Glutamatergic neuron (in vitro differentiated cells): Measurements from ENCODE around the gene TMEM80. TPM values are rescaled to one million over a fixed set of nuclear protein-coding genes. Genes with fewer than 3 reads are reported as not detected.
A peak's percentile ranks its signal among the peaks of the same experiment; 100 is the strongest.
"Not testable (repeated sequence)": the region's sequence is repeated elsewhere in the genome, so short reads cannot be mapped to it uniquely, and the experiment has no call there.

Experiments used
- DNase-seq: peaks from one replicate; pipeline ENCODE4 v3.0.0; 2022
- H3K27ac Mint-ChIP-seq: one replicate; pipeline ENCODE4 v1.8.0; 2020; ENCODE audit warnings: mild to moderate bottlenecking, mixed read lengths, inconsistent platforms; ENCODE audit not compliant: unreplicated experiment
- H3K27me3 Mint-ChIP-seq: one replicate; pipeline ENCODE4 v1.8.0; 2020; ENCODE audit warnings: mild to moderate bottlenecking, moderate library complexity, mixed read lengths, inconsistent platforms; ENCODE audit not compliant: unreplicated experiment
- H3K36me3 Mint-ChIP-seq: one replicate; pipeline ENCODE4 v1.8.0; 2020; ENCODE audit warnings: mild to moderate bottlenecking, mixed read lengths, inconsistent platforms; ENCODE audit not compliant: unreplicated experiment
- H3K4me1 Mint-ChIP-seq: one replicate; pipeline ENCODE4 v1.8.0; 2020; ENCODE audit warnings: mild to moderate bottlenecking, low read depth, mixed read lengths, inconsistent platforms; ENCODE audit not compliant: unreplicated experiment
- H3K4me3 Mint-ChIP-seq: one replicate; pipeline ENCODE4 v1.8.0; 2020; ENCODE audit warnings: mild to moderate bottlenecking, mixed read lengths, inconsistent platforms; ENCODE audit not compliant: unreplicated experiment
- H3K9me3 Mint-ChIP-seq: one replicate; pipeline ENCODE4 v1.8.0; 2020; ENCODE audit warnings: mild to moderate bottlenecking, moderate library complexity, mixed read lengths, inconsistent platforms; ENCODE audit not compliant: unreplicated experiment
- CTCF ChIP-seq: fragments of 200-600 bp; sonication (generic); IDR thresholded peaks from one replicate; pipeline ENCODE4 v1.5.0; 2021; ENCODE audit not compliant: partially characterized antibody, unreplicated experiment
- total RNA-seq: library from RNA; stranded (reverse); fragmentation: NEBNext Ultra II Directional; extraction: Animal tissue kit (Norgen Biotek cat#: 25700); gene quantifications from one replicate; pipeline ENCODE4 v1.2.1, GENCODE V29; 2021; ENCODE audit not compliant: unreplicated experiment

TMEM80 gene
- total RNA-seq, 1 donor from 2014 or later: 29.7 TPM

GRCh38 chr11:689625-690024 lies 6.0 kb upstream of the TMEM80 start:
- H3K4me3 Mint-ChIP-seq: no peak overlapping the region
- H3K9me3 Mint-ChIP-seq: peaks cover 11% of the 10 kb centered on the region
- H3K36me3 Mint-ChIP-seq: peaks cover 8% of the 10 kb centered on the region
- H3K27me3 Mint-ChIP-seq: peaks cover 6% of the 10 kb centered on the region
- no peak for TF ChIP-seq CTCF
- peaks cover 16% of the 10 kb centered on the region for H3K4me1 Mint-ChIP-seq
- no peak overlapping the region for H3K27ac Mint-ChIP-seq
- no peak for DNase-seq

GRCh38 chr11:690244-690643 lies 5.4 kb upstream of the TMEM80 start:
- not testable (repeated sequence) for DNase-seq, H3K27ac Mint-ChIP-seq, H3K27me3 Mint-ChIP-seq, H3K4me3 Mint-ChIP-seq, H3K36me3 Mint-ChIP-seq
- peaks cover 16% of the 10 kb centered on the region for H3K4me1 Mint-ChIP-seq
- peaks cover 11% of the 10 kb centered on the region for H3K9me3 Mint-ChIP-seq

GRCh38 chr11:690738-691633 lies 4.6 kb upstream of the TMEM80 start:
- H3K4me3 Mint-ChIP-seq: peak overlapping the region; percentile 39
- peaks cover 8% of the 10 kb centered on the region for H3K36me3 Mint-ChIP-seq
- peaks cover 16% of the 10 kb centered on the region for H3K4me1 Mint-ChIP-seq
- peaks cover 13% of the 10 kb centered on the region for H3K9me3 Mint-ChIP-seq
- DNase-seq: no peak
- no peak for TF ChIP-seq CTCF
- H3K27ac Mint-ChIP-seq: peak overlapping the region; percentile 20
- peaks cover 6% of the 10 kb centered on the region for H3K27me3 Mint-ChIP-seq

- no peak for TF ChIP-seq CTCF
- DNase-seq: no peak
- H3K4me3 Mint-ChIP-seq: peak overlapping the region; percentile 39
- H3K27ac Mint-ChIP-seq: peak overlapping the region; percentile 10
- H3K27me3 Mint-ChIP-seq: peaks cover 8% of the 10 kb centered on the region
- peaks cover 16% of the 10 kb centered on the region for H3K4me1 Mint-ChIP-seq
- H3K36me3 Mint-ChIP-seq: peaks cover 5% of the 10 kb centered on the region
- peaks cover 13% of the 10 kb centered on the region for H3K9me3 Mint-ChIP-seq
Measured at GRCh38 chr11:691710-692590, 3.7 kb upstream of the TMEM80 start.

GRCh38 chr11:692824-693414 lies 2.7 kb upstream of the TMEM80 start:
- no peak for DNase-seq
- no peak for TF ChIP-seq CTCF
- Mint-ChIP-seq H3K9me3 (peaks cover 11% of the 10 kb centered on the region), H3K27me3 (peaks cover 5% of the 10 kb centered on the region), H3K4me1 (peaks cover 24% of the 10 kb centered on the region), H3K4me3 (peak overlapping the region; percentile 82), H3K36me3 (no peaks in the 10 kb centered on the region), H3K27ac (peak overlapping the region; percentile 53)
